Measurements from ENCODE around the gene IGHMBP2. TPM values are rescaled to one million over a fixed set of nuclear protein-coding genes. Genes with fewer than 3 reads are reported as not detected.

The IGHMBP2 gene
- total RNA-seq, 1 donor, result 15.5 TPM

DNA sequence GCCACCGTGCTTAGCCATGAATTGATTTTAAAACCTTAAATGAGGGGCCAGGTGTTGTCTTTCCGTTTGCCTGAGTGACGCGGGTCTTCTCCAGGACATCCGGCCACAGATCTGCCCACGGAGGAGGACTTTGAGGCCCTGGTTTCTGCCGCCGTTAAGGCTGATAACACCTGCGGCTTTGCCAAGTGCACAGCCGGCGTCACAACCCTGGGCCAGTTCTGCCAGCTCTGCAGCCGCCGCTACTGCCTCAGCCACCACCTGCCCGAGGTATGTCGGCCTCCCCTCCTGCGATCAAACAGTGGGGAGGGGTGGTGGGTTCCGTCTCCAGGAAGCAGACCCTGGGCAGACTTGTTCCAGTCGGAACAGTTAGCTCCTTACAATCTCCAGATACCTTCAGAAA is 34.4 kb downstream of the IGHMBP2 start:
- Histone ChIP-seq H3K27me3 (ENCODE audit: insufficient read depth, low read length) (no peaks in the 10 kb centered on the region), H3K4me1 (ENCODE audit: insufficient read depth, low read length) (no peaks in the 10 kb centered on the region), H3K9me3 (ENCODE audit: low read depth, low read length) (no peaks in the 10 kb centered on the region), H3K4me3 (ENCODE audit: low read length) (no peak overlapping the region)

DNA sequence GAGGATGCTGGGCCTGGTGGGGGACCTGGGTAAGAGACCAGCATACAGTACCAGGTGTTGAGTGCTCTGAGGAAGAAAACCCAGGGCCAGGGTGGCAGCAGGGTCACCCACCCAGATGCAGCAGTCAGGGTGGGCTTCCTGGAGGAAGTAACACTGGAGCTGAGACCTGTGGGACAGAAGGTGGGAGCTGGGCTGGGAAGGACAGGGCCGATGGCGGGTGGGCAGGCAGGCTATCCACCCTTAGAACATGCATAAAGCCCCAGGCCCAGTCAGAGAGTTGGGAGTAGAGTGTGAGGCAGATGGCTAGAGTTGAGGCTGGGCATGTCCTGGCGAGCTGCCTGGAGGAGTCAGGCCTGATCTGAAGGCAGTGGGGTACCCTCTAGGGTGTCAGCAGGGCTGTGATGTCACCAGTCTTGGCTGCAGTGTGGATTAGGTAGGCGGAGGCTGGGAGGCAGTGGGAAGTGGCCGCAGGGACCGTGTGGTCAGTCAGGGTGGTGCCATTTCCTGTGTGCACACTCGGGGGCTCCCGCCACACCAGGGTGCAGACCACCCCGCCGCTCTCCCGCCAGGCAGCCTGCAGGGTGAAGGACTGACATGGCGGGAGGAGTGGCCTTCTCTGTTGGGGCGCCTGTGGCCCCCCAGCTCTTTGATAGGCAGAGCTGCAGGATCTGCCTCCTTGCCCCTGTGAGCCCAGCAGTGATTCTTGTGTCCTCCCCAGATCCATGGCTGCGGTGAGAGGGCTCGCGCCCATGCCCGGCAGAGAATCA is 35.3 kb downstream of the IGHMBP2 start:
- Histone ChIP-seq H3K27me3 (ENCODE audit: insufficient read depth, low read length) (no peaks in the 10 kb centered on the region), H3K4me1 (ENCODE audit: insufficient read depth, low read length) (no peaks in the 10 kb centered on the region), H3K4me3 (ENCODE audit: low read length) (no peak overlapping the region), H3K9me3 (ENCODE audit: low read depth, low read length) (no peaks in the 10 kb centered on the region)

DNA sequence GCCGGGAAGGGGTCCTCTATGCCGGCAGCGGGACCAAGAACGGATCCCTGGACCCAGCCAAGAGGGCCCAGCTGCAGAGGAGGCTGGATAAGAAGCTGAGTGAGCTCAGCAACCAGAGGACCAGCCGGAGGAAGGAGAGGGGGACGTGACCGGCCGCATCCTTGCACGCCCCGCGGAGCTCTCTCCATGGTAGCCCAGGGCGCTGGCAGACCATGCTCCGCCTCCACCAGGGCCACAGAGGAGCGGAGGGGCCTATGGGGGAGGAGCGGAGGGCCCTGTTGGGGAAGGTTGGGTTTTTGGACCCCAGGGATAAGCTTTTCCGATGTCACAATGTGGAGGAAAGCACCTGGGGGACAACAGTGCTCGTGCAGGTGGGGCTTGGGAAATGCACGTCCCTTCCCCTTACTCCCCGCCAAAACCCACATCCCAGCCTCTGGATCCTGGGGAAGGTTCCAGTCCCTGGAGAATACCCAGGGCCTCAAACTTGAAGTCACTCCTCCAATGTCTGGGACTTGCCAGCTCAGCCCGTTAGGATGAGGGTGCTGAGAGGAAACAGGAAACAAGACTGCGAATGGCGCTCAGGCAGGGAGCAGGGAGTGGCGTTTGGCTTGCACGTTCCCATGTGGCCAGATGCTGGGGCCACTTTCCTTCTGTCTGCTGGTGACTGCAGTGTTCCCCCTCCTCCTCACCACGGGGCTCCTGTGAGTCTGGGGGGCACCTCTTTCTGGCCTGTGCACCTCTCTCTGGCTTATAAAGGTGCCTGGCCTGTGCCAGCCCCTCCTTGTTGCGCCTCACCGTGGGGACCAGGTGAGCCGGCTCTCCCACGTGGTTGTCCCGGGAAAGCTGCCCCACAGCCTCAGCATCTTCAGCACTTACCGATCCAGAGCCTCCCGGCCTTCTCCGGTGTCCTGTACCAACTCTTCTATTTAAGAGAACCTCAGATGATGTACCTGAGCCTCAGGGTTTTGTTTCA is 36.2 kb downstream of the IGHMBP2 start:
- no peak overlapping the region for H3K4me3 ChIP-seq (ENCODE audit: low read length)
- no peaks in the 10 kb centered on the region for H3K4me1 ChIP-seq (ENCODE audit: insufficient read depth, low read length)
- no peaks in the 10 kb centered on the region for H3K9me3 ChIP-seq (ENCODE audit: low read depth, low read length)
- H3K27me3 ChIP-seq (ENCODE audit: insufficient read depth, low read length), result no peaks in the 10 kb centered on the region

DNA sequence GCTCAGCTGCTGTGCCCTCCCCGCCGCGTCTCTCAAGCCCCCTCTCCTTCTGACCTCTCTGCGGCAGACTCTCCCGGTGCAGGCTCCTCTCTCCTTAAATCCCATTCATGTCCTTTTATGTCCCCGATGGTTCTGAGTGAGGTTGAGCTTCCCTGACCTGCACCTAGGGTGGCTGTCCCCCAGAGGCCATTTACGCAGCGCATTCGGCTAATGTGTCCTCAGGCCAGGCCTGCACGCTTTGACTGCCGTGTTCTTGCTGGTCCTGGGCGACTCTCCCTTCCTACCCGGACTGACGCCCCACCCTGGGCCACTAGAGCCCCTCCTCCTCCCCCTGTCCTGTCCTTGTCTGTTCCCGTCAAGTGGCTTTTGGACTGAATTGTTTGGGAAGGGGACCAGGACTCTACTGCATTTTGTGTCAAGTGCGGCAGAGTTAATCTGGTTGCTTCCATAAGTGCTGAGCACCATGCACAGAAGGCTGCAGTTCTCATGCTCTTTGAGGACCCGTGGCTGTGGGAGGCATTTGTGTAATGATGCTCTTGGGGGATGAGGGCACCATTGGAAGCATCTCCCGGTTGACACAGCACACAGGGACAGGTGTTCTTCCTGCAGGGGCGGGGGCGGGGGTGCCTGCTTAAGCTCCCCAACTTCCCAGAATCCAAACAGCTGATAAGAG is 37.1 kb downstream of the IGHMBP2 start:
- H3K4me1 ChIP-seq (ENCODE audit: insufficient read depth, low read length), result no peaks in the 10 kb centered on the region
- no peak overlapping the region for H3K4me3 ChIP-seq (ENCODE audit: low read length)
- no peaks in the 10 kb centered on the region for H3K27me3 ChIP-seq (ENCODE audit: insufficient read depth, low read length)
- no peaks in the 10 kb centered on the region for H3K9me3 ChIP-seq (ENCODE audit: low read depth, low read length)

DNA sequence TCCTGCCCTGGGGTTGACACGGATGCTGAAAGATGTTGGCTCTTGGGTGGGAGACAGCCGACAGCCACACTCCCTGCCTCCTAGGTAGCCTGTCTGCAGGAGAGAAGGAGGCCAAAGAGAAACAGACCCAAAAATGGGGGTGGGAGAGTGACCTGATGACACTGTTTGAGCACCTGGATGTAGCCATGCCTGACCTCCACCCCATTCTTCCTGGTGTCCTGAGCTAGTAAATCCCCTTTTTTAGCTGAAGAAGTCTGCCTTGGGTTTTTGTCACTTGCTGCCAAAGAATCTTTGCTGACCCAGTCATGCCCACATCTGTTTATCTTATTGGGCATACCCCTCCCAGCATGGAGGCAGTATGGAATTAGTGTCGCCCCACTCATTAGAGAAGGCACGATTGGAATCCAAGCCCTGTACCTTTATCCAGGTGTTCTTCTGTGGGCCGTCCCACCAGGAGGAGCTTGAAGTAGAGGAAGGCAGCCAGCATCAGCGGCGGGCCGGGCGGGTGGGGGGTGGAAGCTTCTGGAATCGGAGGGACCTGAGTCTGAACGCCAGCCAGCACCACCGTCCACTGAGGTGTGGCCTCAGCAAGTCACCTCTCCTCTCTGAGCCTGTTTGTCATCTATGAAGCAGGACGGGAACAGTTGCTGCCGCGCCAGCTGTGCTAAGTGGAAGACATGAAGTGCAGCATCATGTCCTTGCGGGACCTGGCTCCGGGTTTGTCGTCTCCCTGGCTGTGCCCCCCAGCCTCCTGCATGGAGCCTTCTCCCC is 37.8 kb downstream of the IGHMBP2 start:
- no peaks in the 10 kb centered on the region for H3K9me3 ChIP-seq (ENCODE audit: low read depth, low read length)
- H3K4me3 ChIP-seq (ENCODE audit: low read length), result no peak overlapping the region
- no peaks in the 10 kb centered on the region for H3K4me1 ChIP-seq (ENCODE audit: insufficient read depth, low read length)
- no peaks in the 10 kb centered on the region for H3K27me3 ChIP-seq (ENCODE audit: insufficient read depth, low read length)

DNA sequence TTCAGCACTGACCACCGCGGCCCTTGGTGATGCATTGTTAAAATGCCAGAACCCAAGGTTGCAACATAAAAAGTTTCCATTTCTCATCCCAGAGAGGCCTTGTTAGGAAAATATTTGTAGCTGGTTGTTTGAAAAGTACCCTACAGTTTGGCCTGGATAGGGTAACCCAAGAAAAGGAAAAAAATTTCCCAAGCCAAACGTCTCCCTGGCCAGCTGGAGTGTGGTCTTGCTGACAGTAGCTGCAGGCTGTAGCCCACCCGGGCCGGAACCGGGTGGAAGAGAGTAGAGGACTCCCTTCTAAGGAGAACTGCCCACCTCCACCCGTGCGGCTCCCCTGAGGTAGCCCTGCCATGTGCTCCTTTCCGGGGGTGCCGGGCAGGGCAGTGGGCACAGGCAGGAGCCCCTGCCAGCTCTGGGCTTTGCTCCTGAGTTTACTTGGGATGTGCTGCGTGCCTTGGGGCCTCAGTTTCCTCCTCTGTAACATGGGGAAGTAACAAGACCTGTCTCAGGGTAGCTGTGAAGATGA is 38.5 kb downstream of the IGHMBP2 start:
- H3K4me1 ChIP-seq (ENCODE audit: insufficient read depth, low read length), result no peaks in the 10 kb centered on the region
- H3K27me3 ChIP-seq (ENCODE audit: insufficient read depth, low read length), result no peaks in the 10 kb centered on the region
- no peaks in the 10 kb centered on the region for H3K9me3 ChIP-seq (ENCODE audit: low read depth, low read length)
- no peak overlapping the region for H3K4me3 ChIP-seq (ENCODE audit: low read length)

DNA sequence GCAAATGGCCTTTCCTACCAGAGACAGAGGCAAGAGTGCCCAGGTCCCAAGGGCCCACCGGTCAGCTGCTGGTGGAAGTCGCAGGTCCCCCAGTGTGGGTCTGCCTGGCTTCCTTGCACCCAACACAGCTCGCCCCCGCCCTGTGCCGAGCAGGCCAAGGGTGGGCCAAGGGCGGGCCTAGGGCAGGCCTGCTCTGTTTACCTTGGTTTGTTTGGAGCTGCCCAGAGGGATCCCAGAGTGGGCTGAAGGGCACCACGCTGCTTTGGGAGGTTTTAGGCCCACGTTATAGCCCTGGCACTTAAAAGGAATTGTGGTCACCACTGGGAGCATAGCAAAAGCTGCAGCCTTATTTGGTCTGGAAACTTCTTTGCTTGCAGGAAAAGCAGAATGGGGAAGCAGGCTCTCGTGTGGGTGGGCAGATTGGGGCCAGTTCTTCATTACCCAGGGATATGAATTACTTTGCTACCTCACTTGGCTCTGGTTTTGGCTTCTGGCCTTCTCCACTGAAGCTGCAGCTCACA is 39.1 kb downstream of the IGHMBP2 start:
- no peaks in the 10 kb centered on the region for H3K27me3 ChIP-seq (ENCODE audit: insufficient read depth, low read length)
- H3K9me3 ChIP-seq (ENCODE audit: low read depth, low read length), result no peaks in the 10 kb centered on the region
- H3K4me3 ChIP-seq (ENCODE audit: low read length), result no peak overlapping the region
- H3K4me1 ChIP-seq (ENCODE audit: insufficient read depth, low read length), result no peaks in the 10 kb centered on the region

DNA sequence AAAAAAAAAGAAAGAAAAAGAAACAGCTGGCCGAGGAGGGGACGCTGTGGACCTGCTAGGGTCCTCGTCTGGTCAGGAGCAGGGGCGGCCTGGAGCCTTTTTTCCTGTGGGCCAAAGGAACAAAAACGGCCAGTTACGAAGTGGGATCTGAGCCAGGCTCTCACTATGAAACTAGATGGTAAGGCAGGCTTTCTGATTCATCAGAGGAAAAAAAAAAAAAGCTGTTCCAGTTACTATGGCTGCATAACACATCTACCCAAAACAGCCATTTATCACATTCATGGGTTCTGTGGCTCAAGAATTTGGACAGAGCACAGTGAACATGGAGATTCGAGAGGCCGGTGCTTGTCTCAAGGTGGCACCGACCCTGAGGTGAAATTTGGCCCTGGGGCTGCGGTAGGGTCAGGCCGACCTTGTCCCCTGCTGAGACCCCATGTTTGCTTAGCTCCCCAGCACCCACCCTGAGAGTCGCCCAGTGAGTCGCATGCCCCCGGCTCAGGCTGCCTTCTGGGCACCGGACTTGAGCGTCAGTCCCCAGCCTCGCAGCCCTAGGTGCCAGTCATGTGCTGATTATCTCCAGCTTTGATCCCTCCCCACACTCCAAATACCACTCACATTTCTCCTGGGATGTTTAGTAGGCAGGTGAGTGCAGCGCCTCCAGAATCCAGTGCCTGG is 42.9 kb downstream of the IGHMBP2 start:
- Histone ChIP-seq H3K4me3 (ENCODE audit: low read length) (no peak overlapping the region), H3K9me3 (ENCODE audit: low read depth, low read length) (no peaks in the 10 kb centered on the region), H3K27me3 (ENCODE audit: insufficient read depth, low read length) (no peaks in the 10 kb centered on the region), H3K4me1 (ENCODE audit: insufficient read depth, low read length) (no peaks in the 10 kb centered on the region)

DNA sequence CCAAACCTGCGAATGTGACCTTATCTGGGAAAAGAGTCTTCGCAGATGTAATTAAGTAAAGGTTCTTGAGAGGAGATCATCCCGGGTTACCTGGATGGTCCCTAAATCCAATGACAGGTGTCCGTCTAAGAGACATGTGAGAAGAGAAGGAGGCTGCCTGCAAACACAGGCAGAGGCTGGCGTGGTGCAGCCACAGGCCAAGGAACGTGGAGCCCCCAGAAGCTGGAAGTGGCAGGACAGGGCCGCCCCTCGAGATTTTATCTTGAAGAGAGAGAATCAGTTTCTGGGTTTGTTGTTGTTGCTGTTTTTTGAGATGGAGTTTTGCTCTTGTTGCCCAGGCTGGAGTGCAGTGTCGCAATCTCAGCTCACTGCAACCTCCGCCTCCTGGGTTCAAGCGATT is 43.5 kb downstream of the IGHMBP2 start:
- no peaks in the 10 kb centered on the region for H3K9me3 ChIP-seq (ENCODE audit: low read depth, low read length)
- H3K4me1 ChIP-seq (ENCODE audit: insufficient read depth, low read length), result no peaks in the 10 kb centered on the region
- H3K27me3 ChIP-seq (ENCODE audit: insufficient read depth, low read length), result no peaks in the 10 kb centered on the region
- no peak overlapping the region for H3K4me3 ChIP-seq (ENCODE audit: low read length)

DNA sequence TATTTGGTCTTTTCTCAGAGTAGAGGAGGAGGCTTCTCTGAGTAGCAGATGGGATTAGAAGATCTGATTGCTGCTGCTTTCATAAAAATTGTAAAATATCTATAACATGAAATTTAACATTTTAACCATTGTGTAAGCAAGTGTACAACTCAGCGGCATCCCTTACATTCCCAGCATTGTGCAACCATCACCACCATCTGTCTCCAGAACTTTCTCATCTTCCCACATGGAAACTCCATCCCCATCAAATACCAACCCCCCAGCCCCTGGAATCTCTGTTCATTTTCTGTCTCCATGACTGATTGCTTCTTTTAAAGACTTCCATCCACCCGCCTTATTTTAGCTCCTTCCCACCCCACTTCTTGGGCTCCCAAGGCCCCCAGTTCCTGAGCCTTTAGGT is 44.8 kb downstream of the IGHMBP2 start:
- no peaks in the 10 kb centered on the region for H3K4me1 ChIP-seq (ENCODE audit: insufficient read depth, low read length)
- H3K27me3 ChIP-seq (ENCODE audit: insufficient read depth, low read length), result no peaks in the 10 kb centered on the region
- no peaks in the 10 kb centered on the region for H3K9me3 ChIP-seq (ENCODE audit: low read depth, low read length)
- no peak overlapping the region for H3K4me3 ChIP-seq (ENCODE audit: low read length)

DNA sequence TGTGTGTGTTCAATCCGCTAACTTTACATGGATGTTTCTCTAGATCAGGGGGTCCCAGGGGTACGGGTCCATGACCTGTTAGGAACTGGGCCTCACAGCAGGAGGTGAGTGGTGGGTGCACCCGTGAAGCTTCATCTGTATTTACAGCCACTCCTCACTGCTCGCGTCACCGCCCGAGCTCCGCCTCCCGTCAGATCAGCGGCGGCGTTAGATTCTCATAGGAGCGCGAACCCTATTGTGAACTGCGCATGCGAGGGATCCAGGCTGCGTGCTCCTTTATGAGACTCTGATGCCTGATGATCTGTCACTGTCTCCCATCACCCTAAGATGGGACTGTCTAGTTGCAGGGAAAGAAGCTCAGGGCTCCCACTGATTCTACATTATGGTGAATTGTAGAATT is 45.2 kb downstream of the IGHMBP2 start:
- Histone ChIP-seq H3K4me1 (ENCODE audit: insufficient read depth, low read length) (no peaks in the 10 kb centered on the region), H3K27me3 (ENCODE audit: insufficient read depth, low read length) (no peaks in the 10 kb centered on the region), H3K9me3 (ENCODE audit: low read depth, low read length) (no peaks in the 10 kb centered on the region), H3K4me3 (ENCODE audit: low read length) (no peak overlapping the region)

DNA sequence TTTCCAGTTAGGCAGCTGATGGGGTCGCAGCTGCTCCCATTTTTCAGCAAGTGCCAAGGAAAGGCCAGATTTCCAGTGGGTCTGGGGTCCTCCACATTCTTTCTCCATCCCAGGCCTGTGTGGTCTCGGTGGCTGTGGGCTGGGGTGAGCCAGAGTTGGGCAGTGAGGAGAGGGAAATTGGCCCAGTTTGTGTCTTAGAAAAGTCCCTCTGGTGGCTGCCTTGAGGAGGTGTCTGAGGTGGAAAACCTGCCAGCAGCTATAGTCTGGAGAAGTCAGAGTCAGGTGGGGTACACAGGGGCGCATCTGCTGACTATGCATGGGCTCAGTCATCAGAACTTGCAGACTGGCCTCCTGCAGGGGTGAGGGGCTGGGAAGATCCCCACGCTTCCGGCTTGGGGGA is 46.6 kb downstream of the IGHMBP2 start:
- H3K9me3 ChIP-seq (ENCODE audit: low read depth, low read length), result no peaks in the 10 kb centered on the region
- H3K4me1 ChIP-seq (ENCODE audit: insufficient read depth, low read length), result peaks cover 6% of the 10 kb centered on the region
- no peak overlapping the region for H3K4me3 ChIP-seq (ENCODE audit: low read length)
- H3K27me3 ChIP-seq (ENCODE audit: insufficient read depth, low read length), result no peaks in the 10 kb centered on the region

DNA sequence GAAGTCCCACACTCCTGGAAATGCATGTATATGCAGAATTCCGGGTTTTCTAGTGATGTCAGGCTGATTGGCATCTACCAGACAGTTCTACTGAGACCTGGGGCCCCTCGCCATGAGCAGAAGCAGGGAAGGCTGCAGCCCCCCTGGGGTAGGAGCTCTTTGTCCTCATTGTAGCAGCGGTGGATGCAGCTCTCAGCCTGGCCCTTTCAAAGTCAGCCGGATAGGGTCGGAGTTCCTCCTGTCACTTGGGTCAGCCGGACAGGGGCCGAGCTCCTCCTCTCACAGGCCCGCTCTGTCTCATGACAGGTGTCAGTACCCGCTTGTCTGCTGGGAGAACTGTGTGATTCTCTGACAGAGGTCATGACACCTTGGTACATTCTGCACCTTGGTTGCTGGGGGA is 47.1 kb downstream of the IGHMBP2 start:
- H3K9me3 ChIP-seq (ENCODE audit: low read depth, low read length), result no peaks in the 10 kb centered on the region
- H3K4me3 ChIP-seq (ENCODE audit: low read length), result no peak overlapping the region
- no peaks in the 10 kb centered on the region for H3K27me3 ChIP-seq (ENCODE audit: insufficient read depth, low read length)
- peaks cover 10% of the 10 kb centered on the region for H3K4me1 ChIP-seq (ENCODE audit: insufficient read depth, low read length)

Data from mononuclear cell (primary cell).